Measurements from ENCODE around the gene EFCAB6.

DNA sequence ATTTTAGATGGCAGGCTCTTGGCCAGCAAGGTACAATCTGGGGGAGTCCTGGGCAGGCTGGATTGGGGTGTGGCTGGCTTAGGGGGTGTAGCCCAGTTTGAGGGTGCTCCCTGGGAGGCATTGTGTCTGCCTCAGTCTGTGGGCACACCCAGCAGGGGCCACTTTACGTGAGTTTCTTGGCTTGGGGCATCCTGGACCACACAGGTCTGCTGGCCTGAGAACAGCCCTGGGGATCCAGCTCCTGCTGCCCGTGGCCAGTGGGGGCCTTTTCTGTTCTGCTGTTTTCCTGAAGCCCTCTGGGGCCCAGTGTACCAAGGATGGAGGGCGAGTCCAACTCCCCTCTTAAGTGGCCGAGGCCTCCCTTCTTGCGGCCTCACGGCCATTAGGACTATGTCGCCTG, 328.4 kb downstream of the EFCAB6 start:
- TF ChIP-seq CREB1 (IDR thresholded peaks at IDR 0.05; ENCODE audit: low read depth), result no peak
- no peak for TF ChIP-seq TAF1 (IDR thresholded peaks at IDR 0.05; ENCODE audit: low read depth)
- TF ChIP-seq, protein P1, sequence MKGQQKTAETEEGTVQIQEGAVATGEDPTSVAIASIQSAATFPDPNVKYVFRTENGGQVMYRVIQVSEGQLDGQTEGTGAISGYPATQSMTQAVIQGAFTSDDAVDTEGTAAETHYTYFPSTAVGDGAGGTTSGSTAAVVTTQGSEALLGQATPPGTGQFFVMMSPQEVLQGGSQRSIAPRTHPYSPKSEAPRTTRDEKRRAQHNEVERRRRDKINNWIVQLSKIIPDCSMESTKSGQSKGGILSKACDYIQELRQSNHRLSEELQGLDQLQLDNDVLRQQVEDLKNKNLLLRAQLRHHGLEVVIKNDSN (IDR thresholded peaks at IDR 0.05), result no peak
- no peak for TF ChIP-seq YY1 (IDR thresholded peaks at IDR 0.05; ENCODE audit: low read depth)
- TF ChIP-seq, protein P2, sequence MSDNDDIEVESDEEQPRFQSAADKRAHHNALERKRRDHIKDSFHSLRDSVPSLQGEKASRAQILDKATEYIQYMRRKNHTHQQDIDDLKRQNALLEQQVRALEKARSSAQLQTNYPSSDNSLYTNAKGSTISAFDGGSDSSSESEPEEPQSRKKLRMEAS (IDR thresholded peaks at IDR 0.05), result no peak
- TF ChIP-seq TCF12 (IDR thresholded peaks at IDR 0.05; ENCODE audit: low read depth), result no peak
- TF ChIP-seq TEAD4 (IDR thresholded peaks at IDR 0.05), result no peak
- no peak for TF ChIP-seq EGR1 (IDR thresholded peaks at IDR 0.05)
- no peak for TF ChIP-seq CEBPB (IDR thresholded peaks at IDR 0.05)

Data from Ishikawa (cell line).